Measurements from ENCODE around the gene GPR55. TPM values are rescaled to one million over a fixed set of nuclear protein-coding genes. Genes with fewer than 3 reads are reported as not detected.

GPR55 gene
- polyA plus RNA-seq, 1 donor (not counting 4 experiments of a cell fraction or from before 2014, with no cell fraction given) = not detected

DNA sequence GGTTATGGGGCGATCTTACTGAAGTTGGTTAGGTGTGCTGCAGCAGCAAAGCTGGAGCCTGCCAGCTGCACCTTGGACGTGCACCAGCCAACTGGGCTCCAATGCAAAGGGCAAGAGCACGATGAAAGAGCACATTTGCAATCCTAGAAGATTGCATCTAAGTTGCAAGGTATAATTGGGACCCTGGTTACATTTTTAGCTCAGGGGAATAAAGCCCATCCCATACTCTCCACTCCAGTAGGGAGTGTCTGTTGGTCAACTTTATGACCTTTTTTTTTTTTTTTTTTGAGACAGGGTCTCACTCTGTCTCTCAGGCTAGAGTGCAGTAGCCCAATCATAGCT lies 22.2 kb upstream of the GPR55 start:
- peaks cover 8% of the 10 kb centered on the region for H3K27me3 ChIP-seq (ENCODE audit: control insufficient read depth, extremely low read depth, insufficient read depth, low read length)
- no peaks in the 10 kb centered on the region for H3K9me3 ChIP-seq (ENCODE audit: control insufficient read depth, low read depth, low read length)
- H3K9me1 ChIP-seq (ENCODE audit: control insufficient read depth, extremely low read depth, insufficient read depth, low read length) = no peaks in the 10 kb centered on the region
- no peaks in the 10 kb centered on the region for H3K36me3 ChIP-seq (ENCODE audit: control insufficient read depth in 2 of 2, extremely low read depth in 1 of 2, insufficient read depth in 2 of 2, low read length in 2 of 2)
- H4K20me1 ChIP-seq (ENCODE audit: control insufficient read depth, extremely low read depth, insufficient read depth, low read length) = no peaks in the 10 kb centered on the region
- no peak overlapping the region for H2AFZ ChIP-seq (ENCODE audit: control insufficient read depth, low read length)
- FAIRE-seq = no peak
- no peak overlapping the region for H3K27ac ChIP-seq (ENCODE audit: control insufficient read depth, insufficient read depth, low read length)
- no peak overlapping the region for H3K9ac ChIP-seq (ENCODE audit: control insufficient read depth, extremely low read depth, insufficient read depth, low read length)
- H3K4me3 ChIP-seq (ENCODE audit: control insufficient read depth in 2 of 3, extremely low read depth in 1 of 3, insufficient read depth in 2 of 3, low read depth in 1 of 3, low read length in 3 of 3) = no peak overlapping the region
- H3K4me1 ChIP-seq (ENCODE audit: control insufficient read depth, extremely low read depth, insufficient read depth, low read length) = no peaks in the 10 kb centered on the region
- no peak overlapping the region for H3K4me2 ChIP-seq (ENCODE audit: control insufficient read depth, extremely low read depth, insufficient read depth, low read depth, low read length)
- no peak for DNase-seq (ENCODE audit: low read depth, low spot score)
- TF ChIP-seq CTCF (optimal IDR thresholded peaks at IDR 0.05 in 1 of 3, IDR thresholded peaks at IDR 0.05 in 1 of 3, conservative IDR thresholded peaks at IDR 0.05 in 1 of 3; ENCODE audit: extremely low read depth in 1 of 3, insufficient read depth in 2 of 3, low read length in 3 of 3) (no peak), EZH2 (IDR thresholded peaks at IDR 0.05; ENCODE audit: low read length) (no peak)
- dilution Hi-C loops (cut with MboI; ENCODE audit: extremely low pct_ligation_motif_present, low sequenced_read_pairs) = no loop called here
- H3K79me2 ChIP-seq (ENCODE audit: control insufficient read depth, insufficient read depth, low read length) = no peaks in the 10 kb centered on the region

DNA sequence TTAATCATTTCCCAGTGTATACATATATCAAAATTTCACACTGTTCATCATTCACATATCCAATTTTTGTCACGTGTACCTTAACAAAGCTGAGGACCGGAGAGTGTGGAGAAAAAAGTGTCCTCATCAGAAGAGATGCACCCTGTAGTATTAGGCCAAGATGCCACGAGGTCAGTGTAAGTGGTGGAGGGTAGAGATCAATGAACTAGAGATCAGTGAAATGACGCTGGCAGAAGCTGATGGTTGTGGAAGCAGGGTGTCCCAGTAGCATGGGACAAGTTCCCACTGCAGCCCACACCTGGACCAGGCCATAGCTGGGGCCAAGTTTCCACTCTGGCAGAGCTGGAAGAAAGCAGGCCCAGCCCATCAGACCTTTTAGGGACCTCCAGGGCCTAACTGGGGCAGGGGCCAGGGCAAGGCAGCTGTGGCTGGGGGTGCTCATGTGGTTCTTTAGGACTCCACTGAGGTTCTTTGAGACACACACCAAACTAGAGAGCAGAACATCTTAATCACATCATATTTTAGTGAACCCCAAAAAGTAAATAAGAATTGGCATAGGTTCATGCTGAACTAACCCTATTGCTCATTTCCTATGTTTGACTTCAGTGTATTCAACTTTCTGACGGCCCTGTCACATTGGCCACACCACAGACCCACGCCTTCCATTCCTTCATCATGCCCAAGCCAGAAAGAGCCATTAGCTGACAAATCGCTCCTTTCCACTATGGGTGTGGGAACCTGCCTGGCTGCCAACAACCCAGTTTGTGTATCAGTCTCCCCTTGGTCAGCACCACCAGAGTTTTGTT lies 21.6 kb upstream of the GPR55 start:
- no peak for TF ChIP-seq EZH2 (IDR thresholded peaks at IDR 0.05; ENCODE audit: low read length)
- no peak for TF ChIP-seq CTCF (optimal IDR thresholded peaks at IDR 0.05 in 1 of 3, IDR thresholded peaks at IDR 0.05 in 1 of 3, conservative IDR thresholded peaks at IDR 0.05 in 1 of 3; ENCODE audit: extremely low read depth in 1 of 3, insufficient read depth in 2 of 3, low read length in 3 of 3)
- FAIRE-seq (no peak), DNase-seq (ENCODE audit: low read depth, low spot score) (no peak)
- Histone ChIP-seq H3K27ac (ENCODE audit: control insufficient read depth, insufficient read depth, low read length) (no peak overlapping the region), H3K27me3 (ENCODE audit: control insufficient read depth, extremely low read depth, insufficient read depth, low read length) (peaks cover 8% of the 10 kb centered on the region), H3K9ac (ENCODE audit: control insufficient read depth, extremely low read depth, insufficient read depth, low read length) (no peak overlapping the region), H3K36me3 (ENCODE audit: control insufficient read depth in 2 of 2, extremely low read depth in 1 of 2, insufficient read depth in 2 of 2, low read length in 2 of 2) (no peaks in the 10 kb centered on the region), H3K9me3 (ENCODE audit: control insufficient read depth, low read depth, low read length) (no peaks in the 10 kb centered on the region), H3K4me2 (ENCODE audit: control insufficient read depth, extremely low read depth, insufficient read depth, low read depth, low read length) (no peak overlapping the region), H3K4me1 (ENCODE audit: control insufficient read depth, extremely low read depth, insufficient read depth, low read length) (no peaks in the 10 kb centered on the region), H2AFZ (ENCODE audit: control insufficient read depth, low read length) (no peak overlapping the region), H4K20me1 (ENCODE audit: control insufficient read depth, extremely low read depth, insufficient read depth, low read length) (no peaks in the 10 kb centered on the region), H3K79me2 (ENCODE audit: control insufficient read depth, insufficient read depth, low read length) (no peaks in the 10 kb centered on the region), H3K4me3 (ENCODE audit: control insufficient read depth in 2 of 3, extremely low read depth in 1 of 3, insufficient read depth in 2 of 3, low read depth in 1 of 3, low read length in 3 of 3) (no peak overlapping the region), H3K9me1 (ENCODE audit: control insufficient read depth, extremely low read depth, insufficient read depth, low read length) (no peaks in the 10 kb centered on the region)
- dilution Hi-C loops (cut with MboI; ENCODE audit: extremely low pct_ligation_motif_present, low sequenced_read_pairs) = no loop called here
